ENCODE results near the gene TMEM132D. TPM values are rescaled to one million over a fixed set of nuclear protein-coding genes. Genes with fewer than 3 reads are reported as not detected.

The TMEM132D gene
- total RNA-seq, 1 donor from 2014 or later = 1.6 TPM

Small RNAs within 50 kb of the gene (small RNA-seq; reads per million reads assigned to genes)
- gene RF02271 = not detected
